Loucy (cell line): ENCODE results near the gene CDYL.

ENCODE experiments used
- EZH2phosphoT487 ChIP-seq: fragments of 200-600 bp; IDR thresholded peaks from 2 replicates; pipeline ENCODE4 v1.6.1; 2018; ENCODE audit warnings: antibody characterized with exemption, mild to moderate bottlenecking, moderate library complexity, borderline replicate concordance
- TF ChIP-seq, protein P1 (sequence below): fragments of 200-600 bp; sonication (generic); conservative IDR thresholded peaks from 2 replicates; pipeline ENCODE4 v1.5.1; 2014; ENCODE audit warnings: mild to moderate bottlenecking, antibody characterized with exemption, low read length

DNA sequence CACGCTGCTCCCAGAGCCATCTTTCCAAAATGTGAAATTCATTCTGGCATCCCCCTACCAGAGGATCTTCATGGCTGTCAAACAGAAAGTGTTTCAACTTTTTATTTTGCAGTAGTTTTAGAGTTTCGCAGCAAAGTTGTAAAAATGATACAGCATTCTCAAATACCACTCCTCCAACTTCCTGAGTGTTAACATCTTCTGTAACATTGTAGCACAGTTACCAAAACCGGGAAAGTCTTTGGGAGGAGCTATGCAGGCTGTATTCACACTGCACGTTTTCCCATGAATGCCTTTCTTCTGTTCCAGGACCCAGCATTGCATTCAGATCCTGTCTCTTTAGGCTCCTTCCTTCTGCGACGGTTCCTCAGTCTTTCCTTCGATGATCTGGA is 30.1 kb downstream of the CDYL start:
- TF ChIP-seq, protein P1, sequence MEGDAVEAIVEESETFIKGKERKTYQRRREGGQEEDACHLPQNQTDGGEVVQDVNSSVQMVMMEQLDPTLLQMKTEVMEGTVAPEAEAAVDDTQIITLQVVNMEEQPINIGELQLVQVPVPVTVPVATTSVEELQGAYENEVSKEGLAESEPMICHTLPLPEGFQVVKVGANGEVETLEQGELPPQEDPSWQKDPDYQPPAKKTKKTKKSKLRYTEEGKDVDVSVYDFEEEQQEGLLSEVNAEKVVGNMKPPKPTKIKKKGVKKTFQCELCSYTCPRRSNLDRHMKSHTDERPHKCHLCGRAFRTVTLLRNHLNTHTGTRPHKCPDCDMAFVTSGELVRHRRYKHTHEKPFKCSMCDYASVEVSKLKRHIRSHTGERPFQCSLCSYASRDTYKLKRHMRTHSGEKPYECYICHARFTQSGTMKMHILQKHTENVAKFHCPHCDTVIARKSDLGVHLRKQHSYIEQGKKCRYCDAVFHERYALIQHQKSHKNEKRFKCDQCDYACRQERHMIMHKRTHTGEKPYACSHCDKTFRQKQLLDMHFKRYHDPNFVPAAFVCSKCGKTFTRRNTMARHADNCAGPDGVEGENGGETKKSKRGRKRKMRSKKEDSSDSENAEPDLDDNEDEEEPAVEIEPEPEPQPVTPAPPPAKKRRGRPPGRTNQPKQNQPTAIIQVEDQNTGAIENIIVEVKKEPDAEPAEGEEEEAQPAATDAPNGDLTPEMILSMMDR, result no peak
- TF ChIP-seq EZH2phosphoT487, result no peak
